Transverse colon (tissue), 4 donors: Measurements from ENCODE around the gene JPT1.

ENCODE experiments used
- POLR2A ChIP-seq: fragments of 450-650 bp; IDR thresholded peaks from one replicate; pipeline ENCODE4 v1.6.1; 2016; ENCODE audit warnings: antibody characterized with exemption, mild to moderate bottlenecking, moderate library complexity
- POLR2AphosphoS5 ChIP-seq, 3 donors: sonication (generic); formaldehyde crosslinking; IDR thresholded peaks; one replicate each; pipeline ENCODE4 v1.6.1; 2016; ENCODE audit warnings: antibody characterized with exemption in 3 of 3
- TF ChIP-seq, protein P1 (sequence below), 5 experiments: fragments of 200-600 bp in 3 of 5; fragments of 450-650 bp in 2 of 5; sonication (generic) in 3 of 5; IDR thresholded peaks; 1 replicate in 2 of 5; 2 replicates in 3 of 5; pipeline ENCODE4 v1.5.1; 2016 to 2017; ENCODE audit warnings: antibody characterized with exemption in 5 of 5, inconsistent platforms in 3 of 5, mild to moderate bottlenecking in 2 of 5, moderate library complexity in 1 of 5

DNA sequence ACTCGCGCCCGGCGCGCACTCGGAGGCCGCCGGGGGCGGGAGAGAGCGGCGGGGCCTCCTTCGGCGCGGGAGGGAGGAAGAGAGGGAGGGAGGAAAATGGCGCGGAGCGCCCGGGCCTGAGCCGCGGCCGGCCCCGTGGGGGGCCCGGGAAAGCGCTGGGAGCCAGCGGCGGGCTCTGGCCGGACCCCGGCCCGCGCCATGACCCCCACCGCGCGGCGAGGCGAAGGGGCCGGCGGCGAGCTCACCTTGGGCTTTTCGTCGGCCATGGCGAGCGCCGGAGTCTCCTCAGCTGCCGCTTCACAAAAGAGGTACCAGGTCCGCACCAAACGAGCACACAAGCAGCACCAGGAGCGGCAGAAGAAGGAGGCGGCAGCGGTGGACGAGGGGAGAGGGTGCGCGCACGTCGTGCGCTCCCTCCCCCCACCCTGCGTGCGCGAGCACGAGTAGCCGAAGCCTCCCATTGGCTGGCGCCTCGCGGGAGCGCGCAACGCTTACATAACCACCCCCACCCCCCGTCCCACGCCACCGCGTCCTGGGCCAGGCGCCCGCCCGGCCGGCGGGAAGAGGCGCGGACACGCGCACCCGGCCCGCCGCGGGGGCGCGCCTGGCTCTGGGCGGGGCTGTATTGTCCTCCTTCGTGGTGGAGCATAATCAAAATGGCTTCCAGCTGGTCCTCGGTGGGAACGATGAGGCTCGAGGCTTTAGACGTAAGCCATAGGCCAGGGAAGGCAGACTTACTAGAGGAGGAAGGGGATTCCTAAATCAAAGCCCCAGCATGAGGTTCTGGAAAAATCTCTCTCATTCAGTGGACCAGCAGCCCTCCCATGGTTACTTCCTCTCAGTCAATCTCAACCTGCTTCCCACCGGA, 28.5 kb upstream of the JPT1 start, which contains the start of gene SUMO2:
- peak; percentile 84 for TF ChIP-seq POLR2A
- peak; percentile 66 to 88 (median 82) for TF ChIP-seq POLR2AphosphoS5 (IDR thresholded peaks at IDR 0.05)
- TF ChIP-seq, protein P1, sequence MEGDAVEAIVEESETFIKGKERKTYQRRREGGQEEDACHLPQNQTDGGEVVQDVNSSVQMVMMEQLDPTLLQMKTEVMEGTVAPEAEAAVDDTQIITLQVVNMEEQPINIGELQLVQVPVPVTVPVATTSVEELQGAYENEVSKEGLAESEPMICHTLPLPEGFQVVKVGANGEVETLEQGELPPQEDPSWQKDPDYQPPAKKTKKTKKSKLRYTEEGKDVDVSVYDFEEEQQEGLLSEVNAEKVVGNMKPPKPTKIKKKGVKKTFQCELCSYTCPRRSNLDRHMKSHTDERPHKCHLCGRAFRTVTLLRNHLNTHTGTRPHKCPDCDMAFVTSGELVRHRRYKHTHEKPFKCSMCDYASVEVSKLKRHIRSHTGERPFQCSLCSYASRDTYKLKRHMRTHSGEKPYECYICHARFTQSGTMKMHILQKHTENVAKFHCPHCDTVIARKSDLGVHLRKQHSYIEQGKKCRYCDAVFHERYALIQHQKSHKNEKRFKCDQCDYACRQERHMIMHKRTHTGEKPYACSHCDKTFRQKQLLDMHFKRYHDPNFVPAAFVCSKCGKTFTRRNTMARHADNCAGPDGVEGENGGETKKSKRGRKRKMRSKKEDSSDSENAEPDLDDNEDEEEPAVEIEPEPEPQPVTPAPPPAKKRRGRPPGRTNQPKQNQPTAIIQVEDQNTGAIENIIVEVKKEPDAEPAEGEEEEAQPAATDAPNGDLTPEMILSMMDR (IDR thresholded peaks at IDR 0.05), result peak in 2 of 5 experiments; percentile 46 to 55
